Activated CD4-positive, alpha-beta T cell treated with anti-CD3 and anti-CD28 coated beads, Interleukin-2, amount 50 U/mL, for 4 hours (primary cell): ENCODE measurements around the gene FBXW11.

ENCODE experiments used
- DNase-seq, 2 experiments: peaks; one replicate each; pipeline ENCODE4 v3.0.0-alpha.2; 2020

The FBXW11 gene

GRCh38 chr5:171837522-171837921, 168.9 kb downstream of the FBXW11 start:
- no peak for DNase-seq

- DNase-seq, result no peak
These were observed 171.4 kb downstream of the FBXW11 start for GRCh38 chr5:171835066-171835465.

- DNase-seq, result no peak
These were observed 172.0 kb downstream of the FBXW11 start for GRCh38 chr5:171834461-171834860.

- no peak for DNase-seq
These were observed 173.7 kb downstream of the FBXW11 start for GRCh38 chr5:171832775-171833174.

GRCh38 chr5:171830686-171831085, 175.8 kb downstream of the FBXW11 start:
- no peak for DNase-seq

- no peak for DNase-seq
These were observed 179.3 kb downstream of the FBXW11 start for GRCh38 chr5:171827162-171827561.

- DNase-seq, result no peak
These were observed 180.3 kb downstream of the FBXW11 start for GRCh38 chr5:171826132-171826531.

- DNase-seq, result no peak
These were observed 181.4 kb downstream of the FBXW11 start for GRCh38 chr5:171825051-171825450.

GRCh38 chr5:171823269-171823668, 183.2 kb downstream of the FBXW11 start:
- DNase-seq, result no peak

GRCh38 chr5:171821286-171821685, 185.2 kb downstream of the FBXW11 start:
- DNase-seq, result no peak

GRCh38 chr5:171820561-171820960, 185.9 kb downstream of the FBXW11 start:
- DNase-seq, result no peak

- no peak for DNase-seq
These were observed 189.8 kb downstream of the FBXW11 start for GRCh38 chr5:171816666-171817065.

GRCh38 chr5:171813813-171814490, 192.5 kb downstream of the FBXW11 start:
- DNase-seq, result no peak

GRCh38 chr5:171813270-171813669, 193.2 kb downstream of the FBXW11 start:
- no peak for DNase-seq
